Ovary (tissue), 9 donors: Measurements from ENCODE around the gene MMP14. TPM values are rescaled to one million over a fixed set of nuclear protein-coding genes. Genes with fewer than 3 reads are reported as not detected.
A peak's percentile ranks its signal among the peaks of the same experiment; 100 is the strongest.
"Not testable (repeated sequence)": the region's sequence is repeated elsewhere in the genome, so short reads cannot be mapped to it uniquely, and the experiment has no call there.

ENCODE experiments used
- DNase-seq, 5 donors: peaks; one replicate each; pipeline ENCODE4 v3.0.0-alpha.2; 2019 to 2020
- H3K27ac ChIP-seq, 2 donors: fragments of 200-600 bp; one replicate each; pipeline versions ENCODE4 v1.5.1 to v1.8.0; 2019 to 2022
- H3K27me3 ChIP-seq: fragments of 200-600 bp; one replicate; pipeline ENCODE4 v1.8.0; 2022
- H3K36me3 ChIP-seq: fragments of 200-600 bp; sonication (generic); one replicate; pipeline ENCODE4 v1.5.1; 2019
- H3K4me1 ChIP-seq: one replicate; pipeline ENCODE4 v1.8.1; 2013; ENCODE audit warnings: mild to moderate bottlenecking, moderate library complexity; ENCODE audit not compliant: insufficient read depth
- H3K4me3 ChIP-seq: fragments of 200-600 bp; sonication (generic); one replicate; pipeline ENCODE4 v1.5.1; 2017
- H3K9me3 ChIP-seq, 2 donors: fragments of 200-600 bp in 1 of 2; sonication (generic) in 1 of 2; one replicate each; pipeline versions ENCODE4 v1.5.1 to v1.8.1; 2013 to 2019; ENCODE audit warnings: mild to moderate bottlenecking in 1 of 2, moderate library complexity in 1 of 2
- CTCF ChIP-seq, 3 donors: fragments of 450-650 bp in 2 of 3; fragments of 200-600 bp in 1 of 3; IDR thresholded peaks; one replicate each; pipeline versions ENCODE4 v1.5.1 to v1.8.0; 2016 to 2022; ENCODE audit warnings: antibody characterized with exemption in 3 of 3, mild to moderate bottlenecking in 1 of 3
- EP300 ChIP-seq: sonication (generic); formaldehyde crosslinking; IDR thresholded peaks from one replicate; pipeline ENCODE4 v1.6.1; 2017; ENCODE audit warnings: antibody characterized with exemption
- POLR2A ChIP-seq: fragments of 450-650 bp; IDR thresholded peaks from one replicate; pipeline ENCODE4 v1.6.1; 2017; ENCODE audit warnings: antibody characterized with exemption, mild to moderate bottlenecking, moderate library complexity
- WGBS, 3 donors: extraction: QIAGEN DNeasy Blood & Tissue Kit in 1 of 3; methylation state at CpG; one replicate each; pipeline versions ENCODE4 v1.1.5 to v1.1.7; 2013 to 2017; 5-methylcytosine and 5-hydroxymethylcytosine counted together
- intact Hi-C, 4 donors: fragments of 100-400 bp; cut with DNase I; formaldehyde crosslinking; loops; one replicate each; pipeline versions ENCODE4 v1.11.0 to v1.15.1; 2022 to 2023
- polyA plus RNA-seq, 2 donors: library from polyadenylated mRNA; stranded (reverse); fragments of 200-250 nt in 1 of 2; fragments of 350-450 nt in 1 of 2; fragmentation: Illumina TruSeq in 1 of 2; extraction: RNeasy Lipid Tissue Mini Kit (QIAGEN cat#74804) in 1 of 2; gene quantifications; one replicate each; pipeline ENCODE4 v1.2.3, GENCODE V29; 2013 to 2014
- total RNA-seq, 7 donors: library from RNA; depleted of rRNA in 2 of 7; stranded (reverse); fragments of >200 nt in 2 of 7; fragmentation: NEBNext Ultra II Directional in 3 of 7; extraction: Animal tissue kit (Norgen Biotek cat#: 25700) in 3 of 7; gene quantifications; one replicate each; pipeline versions ENCODE4 v1.1.0 to v1.2.4, GENCODE V29; 2016 to 2023
- donor health status: DM: no; HTN: no; CAD: no; lungs with moderate emphysema.
- donor health status: DM: no; HTN: no; CAD: no.
- donor health status: Bipolar disorder and iron deficiency.
- donor health status: DM: yes; HTN: yes; CAD: no.
- donor health status: DM: no; HTN: no; CAD: no.
- donor health status: DM: yes; HTN: yes; CAD: no.

Gene MMP14
- total and polyA plus RNA-seq, 9 donors = 70.0 to 267 (median 156) TPM

GRCh38 chr14:22849212-22849819 is 12.9 kb downstream of the MMP14 start:
- no peak overlapping the region for H3K4me3 ChIP-seq
- intact Hi-C loops = loop anchor here in 1 of 4 donors (10.0 kb wide), 1 partner anchor 285 kb away; no protein-coding TSS in a partner anchor
- H3K4me1 ChIP-seq = peaks cover 42% of the 10 kb centered on the region
- peak; percentile 81 to 87 (median 84) for DNase-seq
- H3K27me3 ChIP-seq = no peaks in the 10 kb centered on the region
- H3K27ac ChIP-seq = peak overlapping the region; percentile 96 to 97
- WGBS, 3 donors = 10 to 15% (median 10%) methylated on average over 19 of the region's 19 CpGs
- H3K36me3 ChIP-seq = no peaks in the 10 kb centered on the region
- no peaks in the 10 kb centered on the region for H3K9me3 ChIP-seq
- peak; percentile 33 for TF ChIP-seq POLR2A
- no peak for TF ChIP-seq CTCF (IDR thresholded peaks at IDR 0.05)
- no peak for TF ChIP-seq EP300

- Histone ChIP-seq H3K27me3 (no peaks in the 10 kb centered on the region), H3K9me3 (no peaks in the 10 kb centered on the region), H3K4me3 (no peak overlapping the region), H3K27ac (peak overlapping the region; percentile 96 to 97), H3K36me3 (no peaks in the 10 kb centered on the region), H3K4me1 (peaks cover 36% of the 10 kb centered on the region)
- 42 to 49% (median 46%) methylated on average over 9 of the region's 9 CpGs for WGBS, 3 donors
- peak; percentile 92 to 94 (median 94) for DNase-seq
- intact Hi-C loops = loop anchor here in 1 of 4 donors (10.0 kb wide), 1 partner anchor 286 kb away; no protein-coding TSS in a partner anchor
- TF ChIP-seq POLR2A = no peak
- no peak for TF ChIP-seq EP300
- no peak for TF ChIP-seq CTCF (IDR thresholded peaks at IDR 0.05)
Observed at GRCh38 chr14:22850944-22851764, 14.8 kb downstream of the MMP14 start.

- H3K4me3 ChIP-seq, H3K27me3 ChIP-seq, H3K36me3 ChIP-seq, H3K9me3 ChIP-seq, DNase-seq: not testable (repeated sequence)
- Histone ChIP-seq H3K27ac (peak overlapping the region in 1 of 2 donors; percentile 96), H3K4me1 (peaks cover 26% of the 10 kb centered on the region)
- intact Hi-C loops = loop anchor here in 3 of 4 donors (2.0 to 10.0 kb wide), 3 partner anchors 15 to 287 kb away; partner anchors contain the start of gene MMP14 (in 2 of the 3)
- WGBS, 3 donors = 76 to 87% (median 84%) methylated on average over 10 to 12 of the region's 12 CpGs
Observed at GRCh38 chr14:22852178-22852577, 15.8 kb downstream of the MMP14 start.

GRCh38 chr14:22852599-22852939 is 16.2 kb downstream of the MMP14 start:
- Histone ChIP-seq H3K36me3 (no peaks in the 10 kb centered on the region), H3K27ac (peak overlapping the region in 1 of 2 donors; percentile 20), H3K27me3 (no peaks in the 10 kb centered on the region), H3K4me1 (peaks cover 26% of the 10 kb centered on the region), H3K4me3 (no peak overlapping the region), H3K9me3 (no peaks in the 10 kb centered on the region)
- intact Hi-C loops = loop anchor here in 3 of 4 donors (2.0 to 10.0 kb wide), 3 partner anchors 16 to 288 kb away; partner anchors contain the start of gene MMP14 (in 2 of the 3)
- DNase-seq = no peak
- TF ChIP-seq EP300 (no peak), POLR2A (no peak), CTCF (IDR thresholded peaks at IDR 0.05) (no peak)
- 73 to 81% (median 78%) methylated on average over 2 of the region's 2 CpGs for WGBS, 3 donors
